GM12873 (cell line): ENCODE measurements around the gene ALKBH7.
A peak's percentile ranks its signal among the peaks of the same experiment; 100 is the strongest.

Source experiments
- CTCF ChIP-seq: IDR thresholded peaks from 2 replicates; pipeline ENCODE4 v1.5.1; 2012; ENCODE audit warnings: low read depth, mild to moderate bottlenecking, moderate library complexity, low read length, control low read depth; ENCODE audit not compliant: insufficient read depth; ENCODE audit errors: missing control alignments

ALKBH7 gene

GRCh38 chr19:6343462-6343861, 29.1 kb upstream of the ALKBH7 start:
- TF ChIP-seq CTCF: no peak

- no peak for TF ChIP-seq CTCF
Measured at GRCh38 chr19:6350688-6351087, 21.9 kb upstream of the ALKBH7 start.

GRCh38 chr19:6352381-6353165, 20.0 kb upstream of the ALKBH7 start:
- TF ChIP-seq CTCF: no peak

GRCh38 chr19:6354098-6354674, 18.4 kb upstream of the ALKBH7 start:
- peak; percentile 8 for TF ChIP-seq CTCF

GRCh38 chr19:6357174-6357573, 15.4 kb upstream of the ALKBH7 start:
- TF ChIP-seq CTCF: no peak

GRCh38 chr19:6358003-6358402, 14.6 kb upstream of the ALKBH7 start:
- TF ChIP-seq CTCF: no peak

GRCh38 chr19:6359568-6360341, 12.8 kb upstream of the ALKBH7 start:
- no peak for TF ChIP-seq CTCF
